HG03571 (cell line): ENCODE results near the gene CXCL6.

Experiments used
- ATAC-seq: cut with Tn5 transposase; IDR thresholded peaks from one replicate; pipeline ENCODE4 v1.9.1; 2021; ENCODE audit not compliant: unreplicated experiment

The CXCL6 gene

DNA sequence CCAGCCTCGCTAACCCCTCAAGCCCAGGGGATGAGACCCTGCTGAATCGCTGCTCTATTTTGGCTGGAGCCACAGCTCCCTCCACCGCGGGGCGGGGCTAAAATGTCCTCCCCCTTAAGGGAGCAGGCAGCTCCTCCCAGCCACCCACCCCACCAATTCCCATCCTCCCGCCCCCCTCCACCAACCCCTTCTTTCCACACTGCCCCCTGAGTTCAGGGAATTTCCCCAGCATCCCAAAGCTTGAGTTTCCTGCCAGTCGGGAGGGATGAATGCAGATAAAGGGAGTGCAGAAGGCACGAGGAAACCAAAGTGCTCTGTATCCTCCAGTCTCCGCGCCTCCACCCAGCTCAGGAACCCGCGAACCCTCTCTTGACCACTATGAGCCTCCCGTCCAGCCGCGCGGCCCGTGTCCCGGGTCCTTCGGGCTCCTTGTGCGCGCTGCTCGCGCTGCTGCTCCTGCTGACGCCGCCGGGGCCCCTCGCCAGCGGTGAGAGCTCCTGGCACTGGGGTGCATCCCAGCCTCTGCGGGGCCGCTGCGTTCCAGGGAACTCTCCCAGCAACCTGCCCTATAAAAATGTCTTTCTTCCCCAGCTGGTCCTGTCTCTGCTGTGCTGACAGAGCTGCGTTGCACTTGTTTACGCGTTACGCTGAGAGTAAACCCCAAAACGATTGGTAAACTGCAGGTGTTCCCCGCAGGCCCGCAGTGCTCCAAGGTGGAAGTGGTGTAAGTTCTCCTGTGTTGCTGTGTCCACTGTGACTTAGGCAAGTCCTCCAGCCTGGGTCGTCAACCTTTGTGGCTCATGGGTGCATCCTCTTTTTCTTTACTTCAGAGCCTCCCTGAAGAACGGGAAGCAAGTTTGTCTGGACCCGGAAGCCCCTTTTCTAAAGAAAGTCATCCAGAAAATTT is at the start of gene CXCL6:
CXCL6 (plus strand) TSS at position 306 of the 907 bp plus-strand sequence; CDS start at position 379, 73 bp downstream.
- ATAC-seq: no peak

DNA sequence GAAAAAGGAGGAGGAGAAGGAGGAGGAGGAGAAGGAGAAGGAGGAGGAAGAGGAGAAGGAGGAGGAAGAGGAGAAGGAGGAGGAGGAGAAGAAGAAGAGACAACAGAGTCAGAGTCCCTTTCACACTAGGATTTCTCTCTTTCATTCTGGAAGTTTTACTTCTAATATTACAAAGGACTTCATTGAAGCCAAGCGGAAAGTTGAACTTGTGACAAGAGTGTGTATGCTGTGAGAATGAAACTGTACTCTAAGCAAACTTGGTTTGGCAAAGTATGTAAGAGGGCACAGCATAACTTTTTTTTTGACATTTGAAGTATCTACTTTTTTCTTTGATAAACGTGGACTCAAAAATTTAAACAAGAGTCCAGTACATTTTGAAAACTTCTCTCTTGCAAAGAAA is 48.1 kb upstream of the CXCL6 start:
- no peak for ATAC-seq

DNA sequence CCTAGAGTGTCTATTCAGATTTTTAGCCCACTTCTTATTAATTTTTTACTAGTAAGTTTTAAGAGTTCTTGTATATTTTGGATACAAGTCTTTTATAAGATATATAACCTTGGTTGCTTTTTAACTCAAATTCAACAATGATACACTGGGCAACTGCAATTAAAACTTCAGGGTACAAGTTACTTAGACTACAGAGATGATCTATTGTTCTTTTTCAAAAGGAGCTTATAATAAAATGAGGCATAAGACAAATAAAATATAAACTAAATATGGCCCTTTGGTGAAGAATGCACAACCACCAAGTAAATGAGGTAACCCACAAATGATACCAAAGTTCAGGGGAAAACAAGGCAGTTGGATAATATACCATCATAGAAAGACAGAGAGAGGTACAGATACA is 37.6 kb upstream of the CXCL6 start:
- ATAC-seq: no peak

DNA sequence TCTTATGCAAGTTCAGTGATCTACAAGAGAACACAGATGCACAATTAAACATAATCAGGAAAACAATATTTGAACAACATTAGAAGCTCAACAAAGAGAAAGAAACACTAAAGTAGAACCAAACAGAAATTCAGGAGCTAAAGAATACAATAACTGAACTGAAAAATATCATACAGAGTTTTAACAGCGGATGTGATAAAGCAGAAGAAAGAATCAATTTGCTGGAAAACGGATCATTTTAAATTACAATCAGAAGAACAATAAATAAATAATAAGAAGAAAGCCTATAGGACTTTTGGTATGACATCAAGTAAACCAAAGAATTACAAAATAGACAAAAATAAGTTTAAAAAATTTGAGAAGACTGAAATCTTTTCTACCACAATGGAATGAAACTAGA is 36.3 kb upstream of the CXCL6 start:
- no peak for ATAC-seq

DNA sequence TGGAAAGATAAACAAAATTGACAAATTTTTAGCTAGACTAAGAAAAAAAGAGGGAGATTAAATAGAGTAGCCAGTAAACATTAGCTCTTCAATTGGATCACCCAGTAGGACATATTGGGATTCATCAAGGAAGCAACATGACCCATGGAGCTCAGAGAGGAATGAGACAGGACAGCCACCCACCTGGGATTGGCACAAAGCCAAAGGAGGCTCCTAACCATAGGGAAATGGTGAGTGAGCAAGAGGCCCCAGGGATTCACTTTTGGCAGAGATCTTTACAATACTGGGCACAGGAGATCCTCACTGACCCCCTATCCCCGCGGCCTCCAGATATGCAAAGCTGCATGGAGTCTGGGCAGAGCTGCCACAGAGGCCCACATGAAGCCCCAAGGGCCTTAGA is 34.8 kb upstream of the CXCL6 start:
- ATAC-seq: no peak

DNA sequence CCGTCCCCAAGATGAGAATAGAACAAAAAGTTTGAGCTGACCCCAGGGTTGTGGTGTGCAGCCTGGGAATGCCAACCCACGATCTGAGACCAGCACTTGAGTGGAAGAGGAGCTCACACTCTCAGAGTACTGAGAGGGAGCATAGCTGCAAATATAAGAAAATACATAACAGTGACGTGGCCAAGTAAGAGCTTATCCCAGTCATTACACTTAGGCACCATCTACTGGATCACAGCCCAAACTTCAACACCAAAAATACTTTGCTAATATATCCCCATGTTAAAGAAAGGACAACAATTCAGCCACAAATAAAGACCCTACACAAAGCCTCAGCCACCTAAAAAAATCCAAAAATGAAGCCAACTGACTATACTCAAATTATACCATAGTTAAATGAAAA is 33.3 kb upstream of the CXCL6 start:
- ATAC-seq: no peak

DNA sequence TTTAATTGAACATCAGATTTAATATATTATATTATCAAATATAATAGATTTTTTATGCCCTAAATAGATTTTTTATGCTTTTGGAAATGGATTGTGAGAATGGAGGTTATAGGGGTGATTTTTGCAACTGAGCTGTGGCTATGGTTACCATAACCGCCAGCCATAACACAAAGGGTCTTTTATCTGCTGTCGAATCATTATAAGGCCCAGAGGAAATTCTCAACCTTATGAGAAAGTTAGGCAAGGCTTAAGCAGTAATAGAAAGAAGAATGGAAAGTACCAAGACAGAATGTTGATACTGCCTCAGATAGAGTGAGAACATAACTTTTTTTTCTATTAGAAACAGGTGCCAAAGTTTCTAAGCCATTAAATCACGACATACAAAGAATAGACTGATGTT is 26.3 kb upstream of the CXCL6 start:
- ATAC-seq: no peak

DNA sequence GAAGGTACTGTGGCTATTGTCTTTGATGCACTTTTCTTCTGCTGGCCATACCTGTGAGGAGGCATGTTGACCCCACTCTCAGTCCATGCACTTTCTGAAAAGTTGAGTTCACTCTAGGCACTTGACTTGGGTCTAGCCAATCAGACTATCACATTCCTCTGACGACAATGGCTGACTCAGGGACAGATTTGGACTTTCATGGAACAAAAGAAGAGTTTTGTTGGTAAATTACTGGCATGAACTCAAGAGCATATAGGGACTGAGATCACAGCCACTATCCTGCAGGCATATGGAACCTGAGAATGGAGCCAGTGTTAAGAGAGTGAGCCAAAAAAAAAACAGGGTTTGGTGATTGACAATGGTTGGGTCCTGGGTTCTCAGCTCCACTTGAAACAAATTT is 24.6 kb upstream of the CXCL6 start:
- ATAC-seq: no peak

DNA sequence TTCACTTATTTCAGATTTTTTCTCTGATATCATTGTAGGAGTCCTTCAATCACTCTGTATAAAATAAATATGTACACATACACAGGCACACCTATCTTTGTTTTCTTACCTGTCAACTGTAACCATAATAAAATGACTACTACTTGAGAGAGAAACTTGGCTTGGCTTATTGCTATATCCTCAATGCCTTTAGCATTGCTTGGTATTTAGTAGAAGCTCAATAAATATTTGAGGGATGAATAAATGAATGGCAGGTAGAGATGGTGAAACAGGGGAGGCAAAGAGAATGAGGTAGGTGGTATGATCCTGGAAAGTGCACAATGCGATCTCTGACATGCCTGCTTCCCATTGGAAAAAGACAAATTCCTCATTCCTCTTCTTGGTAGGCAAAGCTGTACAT is 21.8 kb upstream of the CXCL6 start:
- ATAC-seq: no peak

DNA sequence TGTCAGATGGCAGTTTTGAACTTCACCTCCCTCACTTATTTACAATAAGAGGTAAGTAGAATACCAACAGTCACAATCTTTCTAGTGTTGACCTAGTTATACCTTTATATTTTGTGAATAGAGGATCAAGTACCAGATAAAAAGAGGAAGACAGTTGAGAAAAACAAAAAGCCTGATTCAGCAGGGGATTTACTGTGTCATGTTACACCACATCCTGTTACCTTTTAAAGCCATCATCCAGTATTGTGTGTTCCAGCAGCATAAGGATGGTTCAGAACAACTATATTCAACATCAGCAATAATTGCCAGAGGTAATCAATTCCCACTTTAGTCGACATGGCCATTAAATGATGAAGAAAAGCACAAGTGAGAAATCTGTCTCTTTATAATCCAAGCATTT is 21.3 kb upstream of the CXCL6 start:
- ATAC-seq: no peak

DNA sequence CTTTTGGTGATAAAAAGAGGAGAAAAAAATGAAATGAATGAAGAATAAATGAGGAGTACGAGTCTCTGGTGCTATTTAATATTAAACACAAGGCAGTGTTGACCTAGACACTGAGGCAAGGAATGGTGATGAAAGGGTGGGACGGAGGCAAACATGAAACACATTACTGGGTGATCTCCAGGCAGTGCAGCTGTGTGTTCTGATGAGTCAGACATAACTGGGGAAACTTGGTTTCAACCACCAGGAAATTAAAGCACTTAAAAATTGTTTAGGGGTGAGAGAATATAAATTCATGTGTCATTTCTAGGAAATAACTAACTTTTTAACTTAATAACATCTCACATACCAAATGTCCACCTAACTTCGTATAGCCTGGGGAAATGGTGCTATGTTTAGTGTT is 19.7 kb upstream of the CXCL6 start:
- no peak for ATAC-seq

DNA sequence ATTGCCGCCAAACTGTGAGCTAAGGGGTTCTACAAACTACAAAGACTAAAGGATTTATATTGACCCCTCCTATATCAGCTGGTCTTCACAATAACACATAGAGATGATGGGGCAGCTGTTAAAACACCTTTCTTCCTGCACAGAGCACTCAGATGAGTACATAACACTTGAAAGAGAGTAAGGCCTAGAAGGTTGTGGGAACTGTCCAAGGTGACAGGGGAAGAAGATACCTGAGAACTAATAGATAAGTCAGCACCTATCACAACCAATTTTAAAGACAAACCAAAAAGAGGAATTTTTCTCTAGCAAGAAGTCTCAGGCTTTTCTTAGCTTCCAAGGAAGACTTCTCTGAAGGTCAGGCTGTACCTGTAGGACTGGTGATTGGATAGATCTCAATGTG is 19.1 kb upstream of the CXCL6 start:
- ATAC-seq: no peak

DNA sequence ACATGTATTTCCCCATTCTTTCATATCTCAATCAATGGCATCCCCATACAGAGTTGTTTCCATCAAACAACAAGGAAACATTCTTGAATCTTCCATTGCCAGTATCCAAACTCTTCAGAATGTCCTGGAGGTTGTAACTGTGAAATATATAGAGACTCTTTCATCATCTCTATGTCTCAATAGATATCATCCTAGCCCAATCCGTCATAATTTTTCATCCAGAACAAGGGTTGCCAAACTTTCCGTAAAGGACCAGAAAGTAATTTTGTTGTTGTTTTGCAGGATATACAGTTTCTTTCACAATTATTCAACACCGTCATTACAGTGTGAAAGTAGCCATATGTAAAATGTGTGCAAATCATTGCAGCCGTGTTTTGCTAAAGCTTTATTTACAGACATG is 15.2 kb upstream of the CXCL6 start:
- ATAC-seq: no peak

DNA sequence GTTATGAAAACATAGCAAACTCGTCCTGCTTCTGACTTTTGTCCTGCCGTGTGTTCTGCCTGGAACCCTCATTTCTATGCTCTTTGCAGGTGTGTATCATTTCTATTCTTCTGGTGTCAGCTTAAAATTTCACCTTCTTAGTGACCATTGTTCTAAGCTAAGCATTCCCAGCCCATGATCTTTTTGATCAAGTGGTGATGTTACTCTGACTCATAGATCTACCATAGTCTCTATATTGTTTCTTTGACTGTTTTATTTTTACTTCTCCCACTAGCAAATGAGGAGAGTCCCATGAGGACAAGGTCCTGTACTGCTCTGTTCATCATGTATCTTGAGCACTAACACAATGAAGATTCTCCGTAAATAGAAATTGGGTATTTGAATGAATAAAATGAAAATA is 14.1 kb upstream of the CXCL6 start:
- no peak for ATAC-seq

DNA sequence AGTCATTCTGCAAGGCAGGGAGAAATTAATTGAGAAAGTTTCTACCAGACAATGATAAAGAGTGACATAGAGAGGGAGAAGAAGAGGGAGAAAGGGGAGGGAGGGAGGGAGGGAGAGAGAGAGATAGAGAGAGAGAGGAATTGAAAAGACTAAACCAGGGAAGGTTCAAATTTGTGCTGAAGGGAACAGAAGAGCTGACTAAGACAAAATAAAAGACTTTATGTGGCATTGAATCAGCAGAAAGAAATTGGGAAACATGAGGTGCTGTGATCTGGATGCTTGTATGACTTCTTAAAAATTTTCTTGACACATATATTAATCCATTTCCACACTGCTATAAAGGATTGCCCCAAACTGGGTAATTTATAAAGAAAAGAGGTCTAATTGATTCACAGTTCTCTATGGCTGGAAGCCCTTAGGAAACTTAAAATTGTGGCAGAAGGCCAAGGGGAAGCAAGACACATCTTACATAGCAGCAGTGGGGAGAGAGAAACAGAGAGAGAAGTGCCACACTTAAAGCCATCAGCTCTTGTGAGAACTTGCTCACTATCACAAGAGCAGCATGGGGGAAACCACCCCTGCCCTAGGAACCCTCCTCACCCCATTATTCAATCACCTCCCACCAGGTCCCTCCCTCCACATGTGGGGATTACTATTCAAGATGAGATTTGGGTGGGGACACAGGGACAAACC is 13.5 kb upstream of the CXCL6 start:
- no peak for ATAC-seq

DNA sequence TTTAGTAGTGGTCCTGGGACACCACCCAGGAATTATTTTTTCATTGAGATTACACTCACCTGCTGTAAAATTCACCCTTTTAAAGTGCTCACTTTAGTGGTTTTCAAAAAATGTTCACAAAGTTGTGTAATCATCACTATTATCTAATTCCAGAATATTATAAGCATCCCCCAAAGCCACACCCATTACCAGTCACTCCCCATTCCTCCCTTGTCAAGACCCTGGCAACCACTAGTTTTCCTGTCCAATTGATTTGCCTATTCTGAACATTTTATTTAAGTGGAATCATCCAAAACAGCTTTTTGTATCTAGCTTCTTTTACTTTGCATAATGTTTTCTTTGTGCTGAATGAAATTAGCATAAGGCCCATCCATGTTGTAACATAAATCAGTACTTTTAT is 12.7 kb upstream of the CXCL6 start:
- no peak for ATAC-seq

DNA sequence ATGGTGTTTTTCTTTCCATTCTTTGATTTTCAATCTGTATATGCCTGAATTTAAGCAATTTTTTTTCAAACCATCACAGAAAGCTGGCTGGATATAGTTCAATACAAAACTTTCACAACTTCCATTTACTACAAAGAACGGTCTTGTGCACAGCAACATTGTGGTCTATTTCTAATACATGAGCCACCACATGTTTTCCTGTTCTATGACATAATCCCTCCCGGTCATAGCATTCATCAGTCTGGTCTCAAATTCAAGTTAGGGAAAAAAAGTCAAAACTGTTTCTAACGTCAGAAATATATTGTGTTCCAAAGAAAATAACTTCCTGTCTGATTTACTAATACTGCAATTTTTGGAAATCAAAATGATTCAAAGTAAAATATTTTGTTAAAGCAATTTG is 7.5 kb upstream of the CXCL6 start:
- no peak for ATAC-seq

DNA sequence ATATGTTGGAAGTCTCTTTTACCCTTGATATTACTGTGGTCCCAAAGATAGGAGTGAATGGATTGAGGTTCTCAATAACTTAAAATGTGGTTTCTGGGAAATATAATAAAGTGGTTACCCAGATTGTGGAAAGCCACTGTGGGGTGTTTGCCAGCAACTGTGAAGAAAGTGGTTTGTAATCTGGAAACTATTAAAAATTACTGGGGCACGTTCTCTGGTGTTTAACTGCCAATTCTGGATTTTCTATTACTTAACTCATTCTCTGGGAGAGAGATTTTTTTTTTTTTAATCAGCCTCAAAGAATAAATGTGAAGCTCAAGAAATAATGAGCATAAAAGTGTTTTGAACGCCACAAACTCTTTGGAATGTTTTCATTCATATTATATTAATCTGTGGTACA is 4.9 kb upstream of the CXCL6 start:
- no peak for ATAC-seq

DNA sequence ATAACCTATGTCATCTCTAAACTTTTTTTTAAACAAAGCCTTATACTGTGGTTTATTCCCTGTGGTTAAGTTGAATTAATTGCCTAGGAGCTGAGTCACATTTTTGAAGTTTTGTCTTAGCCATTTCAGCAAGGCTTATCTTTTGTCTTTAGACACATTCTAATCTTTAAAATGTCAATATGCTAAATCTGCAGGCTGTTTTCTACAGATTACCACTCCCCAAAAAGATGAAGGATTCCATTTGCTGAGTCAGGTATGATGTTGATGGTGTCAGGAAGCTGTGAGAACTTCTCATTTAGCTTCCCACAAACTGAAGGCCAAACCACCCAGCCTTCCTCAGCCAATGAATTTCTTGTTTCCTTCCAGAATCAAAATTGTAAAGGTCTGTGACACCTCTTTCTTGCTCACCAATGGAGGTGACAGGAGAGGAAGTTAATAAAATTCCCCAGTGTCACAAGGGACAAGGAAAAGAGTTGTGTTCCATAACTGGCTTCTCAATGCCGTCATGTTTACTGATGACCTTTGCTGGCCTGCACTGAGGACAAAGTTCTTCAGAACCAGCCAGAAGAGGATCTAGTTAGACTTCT is 3.7 kb upstream of the CXCL6 start:
- ATAC-seq: no peak

DNA sequence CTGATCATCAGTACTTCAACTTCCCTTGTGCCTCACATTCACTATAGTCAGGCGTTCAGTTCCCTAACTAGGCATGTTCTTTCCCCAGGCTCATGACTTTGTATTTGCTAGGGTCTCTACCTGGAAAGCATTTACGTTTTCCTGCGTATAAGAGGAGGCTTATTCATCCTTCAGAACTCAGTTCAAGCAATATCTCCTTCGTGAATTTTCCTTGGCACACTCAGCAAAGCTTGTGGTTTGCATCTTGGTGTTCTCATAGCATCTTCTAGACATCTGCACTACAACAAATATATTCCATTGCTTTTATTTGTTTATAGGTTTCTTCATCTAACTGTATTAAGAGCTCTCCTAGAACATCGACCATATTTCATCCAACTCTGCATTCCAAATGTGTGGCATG is 2.6 kb downstream of the CXCL6 start:
- ATAC-seq: no peak

DNA sequence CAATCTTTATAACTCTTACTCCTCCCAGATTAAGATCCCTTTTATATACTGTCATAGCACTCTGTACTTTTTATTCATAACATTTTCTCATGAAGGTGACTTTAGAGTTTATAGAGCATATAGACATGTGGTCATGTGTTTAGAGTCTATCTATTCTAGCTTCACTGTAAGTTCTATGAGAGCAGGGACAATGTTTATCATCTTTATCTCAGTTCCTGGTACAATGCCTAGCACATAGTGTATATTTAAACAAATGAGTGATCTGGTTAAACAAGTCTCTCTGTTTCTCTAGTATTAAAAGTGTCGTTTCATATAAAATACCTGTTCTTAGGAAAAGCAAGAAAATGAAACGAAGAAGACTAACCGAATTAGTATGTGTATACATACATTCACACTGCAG is 3.2 kb downstream of the CXCL6 start:
- ATAC-seq: no peak

DNA sequence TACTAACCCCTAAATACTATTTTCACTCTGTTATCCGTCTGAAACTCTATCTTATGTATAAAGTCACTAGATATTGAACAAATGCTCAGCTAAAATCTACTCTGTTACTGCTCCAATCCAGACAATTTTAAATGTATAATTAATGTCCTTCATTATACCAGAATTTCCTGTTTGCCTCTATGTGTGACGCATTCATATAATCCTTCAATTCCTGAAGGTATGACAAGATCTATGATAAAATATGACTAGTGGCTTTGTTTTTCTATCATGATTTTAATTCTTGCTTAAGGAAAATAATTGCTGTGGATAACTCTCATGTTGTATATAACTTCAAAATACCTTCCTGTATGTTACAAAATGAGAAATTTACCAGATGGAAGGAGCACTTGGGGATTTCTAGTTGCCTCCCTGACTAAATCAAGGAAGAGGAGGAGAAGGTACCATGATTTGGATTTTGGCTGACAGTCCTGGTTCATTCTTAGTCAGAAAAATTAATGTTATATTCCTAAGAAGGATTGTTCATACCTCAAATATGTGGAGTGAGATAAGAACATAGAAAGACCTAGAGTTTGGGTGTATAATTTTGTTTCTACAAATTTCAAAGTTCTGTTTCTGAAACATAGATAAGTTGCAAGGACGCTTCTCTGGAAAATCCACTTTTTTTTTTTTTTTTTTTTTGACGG is 4.9 kb downstream of the CXCL6 start:
- ATAC-seq: no peak
